GM21619 (cell line): ENCODE measurements around the gene ADAR.

Experiments used
- ATAC-seq: cut with Tn5 transposase; IDR thresholded peaks from one replicate; pipeline ENCODE4 v1.9.1; 2021; ENCODE audit not compliant: unreplicated experiment

The ADAR gene

DNA sequence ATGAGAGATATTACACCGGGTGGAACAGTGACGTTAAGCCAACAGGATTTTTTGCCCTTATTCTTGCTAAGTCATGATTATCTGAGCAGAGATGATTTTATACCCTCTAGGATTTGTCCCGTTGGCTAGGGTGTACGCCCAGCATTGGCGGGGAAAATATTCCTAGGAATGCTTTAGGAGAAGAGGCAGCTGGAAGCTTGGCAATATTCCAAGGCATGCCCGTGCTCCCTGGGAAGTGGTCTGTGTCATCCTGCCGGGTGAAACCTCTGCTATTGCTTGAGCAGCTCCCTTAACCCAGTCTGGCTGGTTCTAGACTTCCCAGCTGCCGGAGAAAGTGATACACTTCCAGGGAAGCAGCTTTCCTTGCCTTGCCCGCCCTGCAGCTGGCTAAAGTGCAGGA, 24.2 kb downstream of the ADAR start:
- ATAC-seq: no peak

DNA sequence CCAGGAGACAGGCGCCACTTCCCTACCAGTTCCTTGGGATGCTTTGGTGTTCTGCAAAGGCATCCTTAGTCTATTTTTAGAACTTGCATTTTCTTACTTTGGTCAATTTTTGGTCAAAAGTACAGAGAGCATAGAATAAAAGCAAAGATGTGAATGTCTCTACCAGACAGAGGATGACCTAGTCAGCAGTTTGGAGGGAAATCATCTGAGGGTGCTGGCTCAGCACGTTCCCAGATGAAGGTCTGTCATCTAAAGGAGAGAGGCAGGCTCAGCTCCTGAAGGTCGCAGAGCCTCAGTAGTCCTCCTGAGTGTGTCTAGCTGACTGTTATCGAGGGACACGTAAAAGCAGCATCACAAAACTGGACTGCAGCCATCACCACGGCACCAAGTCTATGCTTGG, 25.1 kb downstream of the ADAR start:
- no peak for ATAC-seq

DNA sequence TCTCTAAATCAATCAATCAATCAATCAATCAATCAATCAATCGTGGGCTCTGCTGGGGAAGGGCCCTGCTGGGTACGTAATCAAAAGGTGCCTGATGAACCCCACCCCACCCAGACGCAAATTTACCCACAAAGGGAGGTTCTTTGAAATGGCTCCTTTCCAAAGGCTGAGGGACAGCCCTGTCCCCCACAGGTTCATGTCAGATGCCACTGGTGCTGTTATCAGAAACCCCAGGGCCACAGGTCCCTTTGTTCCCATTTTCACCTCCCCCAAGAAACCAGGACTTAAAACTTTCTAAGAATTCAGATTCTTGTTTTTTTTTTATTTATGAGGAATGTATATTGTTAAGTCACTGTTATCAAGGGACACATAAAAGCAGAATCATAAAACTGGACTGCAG, 26.2 kb downstream of the ADAR start:
- no peak for ATAC-seq

DNA sequence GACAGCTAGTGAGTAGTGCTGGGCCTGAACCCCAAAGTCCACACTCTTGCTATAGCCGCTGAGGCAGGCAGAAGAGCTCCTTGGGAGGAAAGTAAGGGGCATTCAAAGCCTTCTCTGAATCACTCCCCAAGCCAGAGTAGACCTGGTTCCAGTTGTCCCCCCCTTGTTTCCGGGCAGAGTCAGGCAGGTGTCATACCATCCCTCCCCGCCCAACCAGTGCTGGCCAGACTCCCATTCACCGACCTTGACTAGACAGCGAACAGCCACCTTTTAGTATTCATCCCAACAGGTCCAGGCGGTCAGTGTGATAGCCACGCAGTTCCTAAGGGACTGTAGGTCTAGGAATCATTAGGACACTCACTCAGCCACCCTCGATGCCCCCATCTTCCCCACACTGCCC, 28.6 kb downstream of the ADAR start:
- ATAC-seq: no peak

DNA sequence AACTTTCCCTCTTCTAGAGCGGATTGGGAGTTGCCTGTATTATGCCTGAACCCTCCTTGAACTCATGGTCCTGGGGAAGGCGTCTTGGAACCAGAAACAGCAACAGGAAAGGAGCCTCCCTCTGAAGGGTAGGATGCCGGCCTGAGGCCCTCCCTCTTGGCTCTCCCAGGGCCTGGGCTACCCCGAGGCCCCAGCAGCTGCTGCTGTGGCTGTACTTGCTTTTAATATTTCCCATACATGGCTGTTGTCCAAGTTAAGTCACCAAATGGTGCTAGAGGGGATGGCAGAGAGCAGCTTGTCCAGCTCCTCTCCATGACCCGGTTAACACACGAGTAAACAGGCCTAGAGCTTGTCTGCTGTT, 29.9 kb downstream of the ADAR start:
- ATAC-seq: no peak

DNA sequence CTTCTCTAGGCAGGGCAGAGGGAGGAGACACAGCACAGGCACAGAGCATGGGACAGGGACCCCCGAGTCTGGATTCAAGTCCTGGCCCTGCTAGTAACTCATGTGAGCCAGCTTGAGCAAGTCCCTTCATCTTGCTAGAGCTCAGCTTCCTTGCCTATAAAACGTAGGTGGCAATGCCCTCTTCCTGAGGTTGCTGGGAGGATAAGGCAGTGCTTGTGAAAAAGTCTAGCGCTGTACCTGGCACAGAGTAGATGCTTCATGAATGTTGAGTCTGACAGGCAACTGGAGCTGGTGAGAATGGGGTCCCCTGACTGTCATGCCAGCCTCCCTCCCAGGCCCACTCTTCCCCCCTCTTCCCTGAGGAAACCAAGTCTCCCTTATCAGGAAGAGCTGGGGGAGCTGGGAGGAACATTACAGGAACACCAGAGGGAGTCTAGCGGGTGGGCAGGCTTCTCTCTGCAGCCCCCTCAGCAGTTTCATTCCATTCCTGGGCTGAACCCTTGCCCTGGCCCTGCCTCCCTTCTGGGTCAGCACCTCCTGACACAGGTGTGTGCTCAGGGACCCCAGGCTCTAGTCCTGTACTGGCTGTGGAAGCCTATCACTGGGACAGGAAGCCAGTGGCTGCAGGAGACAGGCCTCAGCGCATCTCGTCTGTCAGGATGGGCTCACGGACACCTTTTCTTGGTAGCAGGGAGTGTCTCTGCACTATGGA, 30.5 kb downstream of the ADAR start:
- no peak for ATAC-seq

DNA sequence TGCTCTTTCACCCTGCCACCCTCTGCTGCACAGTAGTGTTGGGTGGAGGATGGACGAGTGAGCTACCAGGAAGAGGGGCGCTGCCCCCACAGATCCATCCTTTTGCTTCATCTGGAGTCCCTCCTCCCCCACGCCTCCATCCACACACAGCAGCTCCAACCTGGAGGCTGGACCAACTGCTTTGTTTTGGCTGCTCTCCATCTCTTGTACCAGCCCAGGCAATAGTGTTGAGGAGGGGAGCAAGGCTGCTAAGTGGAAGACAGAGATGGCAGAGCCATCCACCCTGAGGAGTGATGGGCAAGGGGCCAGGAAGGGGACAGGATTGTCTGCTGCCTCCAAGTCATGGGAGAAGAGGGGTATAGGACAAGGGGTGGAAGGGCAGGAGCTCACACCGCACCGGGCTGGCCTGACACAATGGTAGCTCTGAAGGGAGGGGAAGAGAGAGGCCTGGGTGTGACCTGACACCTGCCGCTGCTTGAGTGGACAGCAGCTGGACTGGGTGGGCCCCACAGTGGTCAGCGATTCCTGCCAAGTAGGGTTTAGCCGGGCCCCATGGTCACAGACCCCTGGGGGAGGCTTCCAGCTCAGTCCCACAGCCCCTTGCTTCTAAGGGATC, 31.9 kb downstream of the ADAR start:
- no peak for ATAC-seq

DNA sequence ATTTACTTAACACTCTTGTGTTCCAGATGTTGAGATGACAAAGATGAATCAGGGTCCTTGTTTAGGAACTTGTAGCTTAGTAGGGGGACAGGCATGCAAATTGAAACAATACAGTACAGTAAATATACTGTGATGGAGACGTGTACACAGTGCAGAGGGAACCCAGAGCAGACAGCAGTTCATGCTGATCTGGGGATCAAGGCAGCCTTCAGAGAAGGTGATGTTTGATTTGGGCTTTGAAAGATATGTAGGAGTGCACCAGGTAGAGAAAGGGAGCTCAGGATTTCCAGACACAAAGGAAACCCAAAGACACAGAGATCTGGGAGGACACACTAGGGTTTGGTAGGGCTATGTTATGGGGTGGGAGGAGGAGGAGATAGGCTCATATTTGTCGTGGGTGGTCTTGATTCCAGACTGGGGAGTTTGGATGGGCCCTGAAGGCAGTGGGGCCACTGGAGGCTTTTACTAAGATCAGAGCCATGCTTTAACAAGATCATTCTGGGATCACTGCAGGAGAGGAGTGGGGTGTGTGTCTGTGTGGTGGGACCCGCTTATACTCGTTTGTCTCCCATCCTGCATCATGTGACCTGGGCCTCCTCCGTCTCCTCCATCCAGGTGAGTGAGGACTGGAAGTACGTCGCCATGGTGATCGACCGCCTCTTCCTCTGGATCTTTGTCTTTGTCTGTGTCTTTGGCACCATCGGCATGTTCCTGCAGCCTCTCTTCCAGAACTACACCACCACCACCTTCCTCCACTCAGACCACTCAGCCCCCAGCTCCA, 32.6 kb downstream of the ADAR start:
- ATAC-seq: no peak

DNA sequence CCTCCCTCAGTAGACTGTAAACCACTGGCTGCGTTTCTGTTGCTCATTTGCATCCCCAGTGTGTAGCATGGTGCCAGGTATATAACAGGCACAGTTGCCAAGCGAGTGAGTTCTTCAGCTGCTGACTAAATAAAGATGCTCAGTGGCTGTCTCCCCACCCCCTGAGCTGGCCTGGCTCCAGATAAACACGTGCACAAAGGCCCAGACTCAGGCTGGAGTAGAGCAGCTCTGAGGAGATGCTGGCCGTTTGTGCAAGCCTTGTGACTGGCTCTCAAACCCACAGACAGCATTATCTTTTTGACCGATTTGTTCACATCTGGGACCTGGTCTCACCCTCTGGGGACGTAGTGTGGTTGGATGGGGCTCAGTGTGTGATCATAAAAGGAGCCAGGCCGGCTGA, 33.3 kb downstream of the ADAR start:
- no peak for ATAC-seq

DNA sequence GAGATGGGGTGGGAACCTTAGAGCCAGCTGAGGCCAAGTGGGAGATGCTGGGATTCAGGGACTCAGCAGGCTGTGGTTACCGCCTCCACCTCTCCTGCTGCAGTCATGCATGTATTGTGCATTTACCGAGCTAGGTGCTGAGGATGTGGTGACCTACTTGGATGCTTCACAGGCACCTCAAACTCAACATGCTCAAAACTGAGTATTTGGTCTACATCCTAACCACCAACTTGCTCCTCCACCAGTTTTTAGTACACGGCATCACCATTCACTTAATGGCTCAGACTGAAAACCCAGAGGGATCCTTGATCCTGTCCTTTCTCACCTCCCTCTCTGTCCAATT, 34.8 kb downstream of the ADAR start:
- ATAC-seq: no peak

DNA sequence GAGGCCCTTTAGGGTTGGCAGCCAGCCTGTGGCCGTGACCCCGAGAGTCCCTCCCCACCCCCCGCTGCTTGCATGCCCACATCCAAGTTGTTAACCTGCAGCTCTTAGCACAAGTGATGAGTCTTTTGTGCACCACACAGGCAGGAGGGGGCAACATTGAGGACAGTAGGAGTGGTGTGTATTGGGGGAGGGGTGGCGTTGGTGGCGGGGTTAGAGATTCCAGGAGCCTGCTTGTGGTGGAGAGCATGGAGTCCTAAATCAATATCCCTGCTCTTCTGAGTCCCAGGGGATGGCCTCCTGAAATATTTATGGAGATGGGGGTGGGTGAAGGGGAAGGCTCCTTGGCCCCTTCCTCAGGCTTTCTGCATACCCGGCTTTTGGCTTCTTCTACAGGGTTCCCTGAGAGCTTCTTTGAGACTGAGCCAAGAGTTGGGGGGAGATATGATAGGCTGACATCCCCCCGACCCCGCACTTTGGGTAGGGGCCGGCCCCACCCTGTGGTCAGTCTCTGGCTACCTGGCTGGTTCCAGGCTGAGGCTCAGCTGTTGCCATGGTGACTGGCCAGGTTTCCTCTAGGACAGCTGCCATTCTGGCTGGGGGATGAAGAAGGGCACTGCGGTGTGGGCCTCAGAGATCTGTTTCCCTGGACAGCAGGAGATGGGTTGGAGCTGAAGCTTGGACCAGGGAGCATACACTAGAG, 35.4 kb downstream of the ADAR start:
- no peak for ATAC-seq

DNA sequence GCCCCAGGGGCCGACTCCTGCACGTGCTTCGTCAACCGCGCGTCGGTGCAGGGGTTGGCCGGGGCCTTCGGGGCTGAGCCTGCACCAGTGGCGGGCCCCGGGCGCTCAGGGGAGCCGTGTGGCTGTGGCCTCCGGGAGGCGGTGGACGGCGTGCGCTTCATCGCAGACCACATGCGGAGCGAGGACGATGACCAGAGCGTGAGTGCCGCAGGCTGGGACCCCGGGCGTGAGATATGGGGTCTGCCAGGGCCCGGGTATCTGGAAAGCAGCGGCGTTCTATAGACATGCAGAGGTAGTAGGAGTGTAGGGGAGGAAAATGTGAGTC, 36.1 kb downstream of the ADAR start:
- no peak for ATAC-seq

DNA sequence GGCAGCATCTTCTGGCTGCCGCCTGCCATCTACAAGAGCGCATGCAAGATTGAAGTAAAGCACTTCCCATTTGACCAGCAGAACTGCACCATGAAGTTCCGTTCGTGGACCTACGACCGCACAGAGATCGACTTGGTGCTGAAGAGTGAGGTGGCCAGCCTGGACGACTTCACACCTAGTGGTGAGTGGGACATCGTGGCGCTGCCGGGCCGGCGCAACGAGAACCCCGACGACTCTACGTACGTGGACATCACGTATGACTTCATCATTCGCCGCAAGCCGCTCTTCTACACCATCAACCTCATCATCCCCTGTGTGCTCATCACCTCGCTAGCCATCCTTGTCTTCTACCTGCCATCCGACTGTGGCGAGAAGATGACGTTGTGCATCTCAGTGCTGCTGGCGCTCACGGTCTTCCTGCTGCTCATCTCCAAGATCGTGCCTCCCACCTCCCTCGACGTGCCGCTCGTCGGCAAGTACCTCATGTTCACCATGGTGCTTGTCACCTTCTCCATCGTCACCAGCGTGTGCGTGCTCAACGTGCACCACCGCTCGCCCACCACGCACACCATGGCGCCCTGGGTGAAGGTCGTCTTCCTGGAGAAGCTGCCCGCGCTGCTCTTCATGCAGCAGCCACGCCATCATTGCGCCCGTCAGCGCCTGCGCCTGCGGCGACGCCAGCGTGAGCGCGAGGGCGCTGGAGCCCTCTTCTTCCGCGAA, 36.6 kb downstream of the ADAR start:
- ATAC-seq: no peak

DNA sequence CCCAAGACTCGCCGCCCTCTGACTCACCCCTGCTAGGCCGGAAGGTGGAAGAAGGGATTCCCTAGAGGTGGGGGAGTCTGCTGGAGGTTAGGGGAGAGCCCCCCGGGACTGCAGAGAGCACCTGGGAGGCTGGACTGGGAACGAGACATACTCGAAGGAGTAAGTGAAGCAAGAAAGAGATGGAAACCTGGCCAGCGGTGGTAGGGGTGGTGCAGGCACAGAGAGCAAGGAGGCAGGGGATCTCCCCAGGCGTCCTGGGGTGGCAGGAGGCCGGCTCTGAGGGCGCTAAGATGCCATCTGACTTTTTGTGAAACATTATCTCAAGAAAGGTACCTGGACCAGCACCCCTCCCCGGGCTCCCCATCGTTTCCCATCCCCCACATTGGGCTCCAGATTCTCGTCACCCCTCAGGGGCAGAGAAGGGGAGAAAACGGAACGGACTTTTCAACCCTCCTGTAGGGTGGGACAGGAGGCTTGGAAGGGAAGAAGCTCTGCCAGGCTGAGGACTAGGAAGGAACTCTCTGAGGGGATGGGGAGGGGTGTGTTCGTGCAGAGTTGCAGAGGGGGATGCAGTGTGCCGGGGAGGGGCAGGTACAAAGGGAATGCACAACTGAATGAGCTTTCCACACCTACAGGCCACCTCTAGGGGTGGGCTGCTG, 39.7 kb downstream of the ADAR start:
- no peak for ATAC-seq

DNA sequence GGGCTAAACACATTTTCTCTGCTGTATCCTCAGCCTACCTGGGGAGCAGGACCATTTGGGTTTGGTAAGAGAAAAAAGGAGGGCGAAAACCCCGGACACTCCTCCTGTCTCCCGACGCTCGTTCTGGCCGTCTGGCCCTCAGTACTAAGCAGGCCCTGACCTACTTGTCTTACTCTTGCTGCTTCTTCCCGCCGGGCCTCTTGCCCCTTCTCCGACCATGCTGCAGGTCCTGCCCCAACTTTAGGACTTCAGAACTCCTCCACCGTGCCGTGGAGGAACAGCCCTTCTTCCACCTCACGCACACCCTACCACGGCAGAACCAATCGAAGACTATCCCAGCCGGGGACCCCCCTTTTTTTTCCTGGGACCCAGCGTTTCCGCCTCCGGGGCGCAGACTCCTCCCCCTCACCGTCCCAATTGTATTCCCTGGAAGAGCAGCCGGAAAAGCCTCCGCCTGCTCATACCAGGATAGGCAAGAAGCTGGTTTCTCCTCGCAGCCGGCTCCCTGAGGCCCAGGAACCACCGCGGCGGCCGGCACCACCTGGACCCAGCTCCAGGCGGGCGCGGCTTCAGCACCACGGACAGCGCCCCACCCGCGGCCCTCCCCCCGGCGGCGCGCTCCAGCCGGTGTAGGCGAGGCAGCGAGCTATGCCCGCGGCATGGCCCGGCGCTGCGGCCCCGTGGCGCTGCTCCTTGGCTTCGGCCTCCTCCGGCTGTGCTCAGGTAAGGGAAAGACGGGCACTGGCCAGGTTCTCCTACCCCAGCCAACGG, 40.4 kb downstream of the ADAR start, which contains the start of gene CHRNB2:
Gene CHRNB2 (plus strand): TSS at position 393 of the 771 bp plus-strand sequence. CDS start 267 bp downstream, at position 660.
- no peak for ATAC-seq

DNA sequence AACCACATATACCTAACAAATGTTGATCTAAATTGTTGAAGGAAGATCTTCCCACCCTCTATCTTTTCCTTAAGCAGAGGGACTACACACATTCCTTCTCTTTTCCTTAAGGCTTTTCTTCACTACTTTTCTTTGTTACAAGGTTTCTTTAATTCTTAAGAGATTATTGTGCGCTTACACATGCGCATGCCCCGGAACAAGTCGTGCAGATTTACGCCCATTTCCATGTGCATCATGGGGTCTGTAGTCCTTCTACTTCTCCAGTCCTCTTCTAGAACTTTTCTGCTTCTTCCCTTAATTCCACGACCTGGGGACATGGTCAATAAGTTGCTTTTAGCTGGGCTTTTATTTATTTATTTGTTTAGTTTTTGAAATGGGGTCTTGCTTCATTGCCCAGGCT, 42.1 kb downstream of the ADAR start:
- ATAC-seq: no peak

DNA sequence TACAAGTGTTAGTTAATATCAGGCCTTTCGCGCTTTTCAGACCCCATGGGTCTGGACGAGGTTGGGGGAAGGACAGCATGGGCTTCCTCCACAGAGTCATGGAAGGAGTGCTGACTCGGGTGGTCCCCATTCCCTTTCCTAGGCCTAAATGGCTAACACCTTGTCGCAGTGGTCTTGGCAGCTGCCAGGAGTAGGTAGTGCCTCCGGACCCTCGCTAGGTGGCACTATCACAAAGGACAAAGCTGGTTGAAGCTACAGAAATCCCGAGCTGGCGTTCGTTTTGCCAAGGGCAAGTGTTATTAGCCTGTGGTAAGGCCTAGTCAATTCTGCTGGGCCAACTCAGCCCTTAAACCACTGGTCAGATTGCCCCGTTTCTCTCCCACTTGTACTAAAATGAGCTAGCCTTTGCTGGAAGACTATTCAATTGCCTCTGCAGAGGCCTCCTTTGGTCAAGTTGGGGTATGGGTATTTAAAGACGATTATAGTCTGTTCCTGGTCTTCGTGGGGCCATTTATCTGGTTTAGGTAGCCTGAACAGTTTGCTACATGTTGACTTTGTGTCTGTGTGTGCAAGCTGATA, 48.4 kb downstream of the ADAR start:
- peak; percentile 42 for ATAC-seq

DNA sequence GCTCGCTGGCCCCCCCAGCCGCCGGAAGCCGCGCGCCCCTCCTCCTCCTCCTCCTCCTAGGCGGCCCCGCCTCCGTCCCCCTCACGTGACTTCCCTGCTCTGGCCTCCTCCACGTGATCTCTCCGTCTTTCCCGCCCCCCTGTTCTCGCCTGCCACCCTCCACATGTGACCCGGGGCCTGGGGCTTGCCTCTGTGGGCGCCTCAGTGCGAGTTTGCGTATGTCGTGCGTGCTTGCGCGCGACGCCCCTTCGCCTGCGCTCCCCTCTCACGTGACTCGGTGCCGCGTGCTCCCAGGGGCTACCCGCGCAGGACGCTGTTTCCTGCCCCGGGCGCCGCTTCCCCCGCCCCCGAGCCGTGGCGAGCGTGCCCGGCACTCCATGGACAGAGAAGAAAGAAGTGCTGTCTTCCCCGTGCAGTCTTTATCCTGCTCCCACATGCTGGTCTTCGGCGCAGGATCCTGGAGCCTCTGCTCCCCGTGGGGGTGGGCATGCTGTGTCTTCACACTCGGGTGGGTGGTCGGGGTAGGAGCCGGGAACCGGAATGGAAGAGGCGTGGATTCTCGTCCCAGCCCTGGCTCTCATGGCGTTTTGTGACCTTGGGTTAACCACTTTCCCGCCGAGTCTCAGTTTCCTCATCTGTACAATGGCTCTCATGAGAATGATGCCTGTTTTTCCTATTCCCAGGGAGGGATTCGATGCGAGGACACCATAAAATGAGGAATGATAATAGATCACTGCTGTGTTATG, 49.1 kb downstream of the ADAR start:
- peak; percentile 81 for ATAC-seq
